ENCODE data around the gene RPS6KA2. TPM values are rescaled to one million over a fixed set of nuclear protein-coding genes. Genes with fewer than 3 reads are reported as not detected.

The RPS6KA2 gene
- total and polyA plus RNA-seq, 2 experiments from 2014 or later = 12.5 to 25.3 TPM

DNA sequence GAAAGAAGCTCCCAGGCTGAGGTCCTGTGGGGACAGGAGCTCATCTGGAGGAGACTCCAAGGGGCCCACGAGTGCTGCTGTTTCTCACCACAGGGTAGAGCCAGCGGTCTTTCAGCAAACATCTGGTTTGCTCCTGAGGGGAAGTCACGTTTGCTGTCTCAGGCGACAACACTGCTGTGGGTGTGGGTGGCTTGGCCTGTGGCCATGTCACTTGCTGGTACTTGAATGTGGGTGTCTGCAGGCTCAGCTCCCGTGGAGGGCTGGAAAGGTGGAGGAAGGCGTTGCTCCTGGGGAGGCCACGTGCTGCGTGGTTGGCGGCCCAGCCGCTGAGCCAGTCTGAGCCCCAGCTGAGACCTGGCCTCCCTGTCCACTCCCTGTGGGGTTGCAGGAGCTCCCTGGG is 191.5 kb downstream of the RPS6KA2 start:
- H3F3A ChIP-seq (replicated peaks; ENCODE audit: low read depth) = no peaks in the 10 kb centered on the region
- ATAC-seq = no peak
- H3K27ac ChIP-seq (ENCODE audit: low read depth) = no peak overlapping the region
- Mint-ChIP-seq H3K4me1 (no peaks in the 10 kb centered on the region; the same call in 2 of the 3 replicates), H3K27me3 (ENCODE audit: insufficient read depth, low read depth, poor library complexity) (peaks cover 9% of the 10 kb centered on the region), H3K36me3 (ENCODE audit: low read depth) (peaks cover 20% of the 10 kb centered on the region), H3K9me3 (no peaks in the 10 kb centered on the region), H3K4me3 (no peak overlapping the region), H3K27ac (no peak overlapping the region)
- H2AFZ ChIP-seq = no peak overlapping the region
- H3K4me1 ChIP-seq (ENCODE audit: insufficient read depth) = no peaks in the 10 kb centered on the region
- no peak for DNase-seq (ENCODE audit: low spot score)
- H4K20me1 ChIP-seq (replicated peaks; ENCODE audit: insufficient read depth) = no peaks in the 10 kb centered on the region
- no peaks in the 10 kb centered on the region for H3K27me3 ChIP-seq (ENCODE audit: insufficient read depth)
- no peaks in the 10 kb centered on the region for H3K79me2 ChIP-seq (replicated peaks; ENCODE audit: insufficient read depth)
- H3K4me2 ChIP-seq = no peak overlapping the region
- TF ChIP-seq EZH2 (IDR thresholded peaks at IDR 0.05; ENCODE audit: low read depth, unreplicated experiment) (no peak), ZNF114 (CRISPR knock-in tag; IDR thresholded peaks at IDR 0.05) (no peak), CREB1 (CRISPR knock-in tag; IDR thresholded peaks at IDR 0.05; ENCODE audit: low read depth) (no peak), NANOG (IDR thresholded peaks at IDR 0.05; ENCODE audit: borderline replicate concordance) (no peak), JUNB (IDR thresholded peaks at IDR 0.05; ENCODE audit: unreplicated experiment) (no peak)
- TF ChIP-seq, protein P1, sequence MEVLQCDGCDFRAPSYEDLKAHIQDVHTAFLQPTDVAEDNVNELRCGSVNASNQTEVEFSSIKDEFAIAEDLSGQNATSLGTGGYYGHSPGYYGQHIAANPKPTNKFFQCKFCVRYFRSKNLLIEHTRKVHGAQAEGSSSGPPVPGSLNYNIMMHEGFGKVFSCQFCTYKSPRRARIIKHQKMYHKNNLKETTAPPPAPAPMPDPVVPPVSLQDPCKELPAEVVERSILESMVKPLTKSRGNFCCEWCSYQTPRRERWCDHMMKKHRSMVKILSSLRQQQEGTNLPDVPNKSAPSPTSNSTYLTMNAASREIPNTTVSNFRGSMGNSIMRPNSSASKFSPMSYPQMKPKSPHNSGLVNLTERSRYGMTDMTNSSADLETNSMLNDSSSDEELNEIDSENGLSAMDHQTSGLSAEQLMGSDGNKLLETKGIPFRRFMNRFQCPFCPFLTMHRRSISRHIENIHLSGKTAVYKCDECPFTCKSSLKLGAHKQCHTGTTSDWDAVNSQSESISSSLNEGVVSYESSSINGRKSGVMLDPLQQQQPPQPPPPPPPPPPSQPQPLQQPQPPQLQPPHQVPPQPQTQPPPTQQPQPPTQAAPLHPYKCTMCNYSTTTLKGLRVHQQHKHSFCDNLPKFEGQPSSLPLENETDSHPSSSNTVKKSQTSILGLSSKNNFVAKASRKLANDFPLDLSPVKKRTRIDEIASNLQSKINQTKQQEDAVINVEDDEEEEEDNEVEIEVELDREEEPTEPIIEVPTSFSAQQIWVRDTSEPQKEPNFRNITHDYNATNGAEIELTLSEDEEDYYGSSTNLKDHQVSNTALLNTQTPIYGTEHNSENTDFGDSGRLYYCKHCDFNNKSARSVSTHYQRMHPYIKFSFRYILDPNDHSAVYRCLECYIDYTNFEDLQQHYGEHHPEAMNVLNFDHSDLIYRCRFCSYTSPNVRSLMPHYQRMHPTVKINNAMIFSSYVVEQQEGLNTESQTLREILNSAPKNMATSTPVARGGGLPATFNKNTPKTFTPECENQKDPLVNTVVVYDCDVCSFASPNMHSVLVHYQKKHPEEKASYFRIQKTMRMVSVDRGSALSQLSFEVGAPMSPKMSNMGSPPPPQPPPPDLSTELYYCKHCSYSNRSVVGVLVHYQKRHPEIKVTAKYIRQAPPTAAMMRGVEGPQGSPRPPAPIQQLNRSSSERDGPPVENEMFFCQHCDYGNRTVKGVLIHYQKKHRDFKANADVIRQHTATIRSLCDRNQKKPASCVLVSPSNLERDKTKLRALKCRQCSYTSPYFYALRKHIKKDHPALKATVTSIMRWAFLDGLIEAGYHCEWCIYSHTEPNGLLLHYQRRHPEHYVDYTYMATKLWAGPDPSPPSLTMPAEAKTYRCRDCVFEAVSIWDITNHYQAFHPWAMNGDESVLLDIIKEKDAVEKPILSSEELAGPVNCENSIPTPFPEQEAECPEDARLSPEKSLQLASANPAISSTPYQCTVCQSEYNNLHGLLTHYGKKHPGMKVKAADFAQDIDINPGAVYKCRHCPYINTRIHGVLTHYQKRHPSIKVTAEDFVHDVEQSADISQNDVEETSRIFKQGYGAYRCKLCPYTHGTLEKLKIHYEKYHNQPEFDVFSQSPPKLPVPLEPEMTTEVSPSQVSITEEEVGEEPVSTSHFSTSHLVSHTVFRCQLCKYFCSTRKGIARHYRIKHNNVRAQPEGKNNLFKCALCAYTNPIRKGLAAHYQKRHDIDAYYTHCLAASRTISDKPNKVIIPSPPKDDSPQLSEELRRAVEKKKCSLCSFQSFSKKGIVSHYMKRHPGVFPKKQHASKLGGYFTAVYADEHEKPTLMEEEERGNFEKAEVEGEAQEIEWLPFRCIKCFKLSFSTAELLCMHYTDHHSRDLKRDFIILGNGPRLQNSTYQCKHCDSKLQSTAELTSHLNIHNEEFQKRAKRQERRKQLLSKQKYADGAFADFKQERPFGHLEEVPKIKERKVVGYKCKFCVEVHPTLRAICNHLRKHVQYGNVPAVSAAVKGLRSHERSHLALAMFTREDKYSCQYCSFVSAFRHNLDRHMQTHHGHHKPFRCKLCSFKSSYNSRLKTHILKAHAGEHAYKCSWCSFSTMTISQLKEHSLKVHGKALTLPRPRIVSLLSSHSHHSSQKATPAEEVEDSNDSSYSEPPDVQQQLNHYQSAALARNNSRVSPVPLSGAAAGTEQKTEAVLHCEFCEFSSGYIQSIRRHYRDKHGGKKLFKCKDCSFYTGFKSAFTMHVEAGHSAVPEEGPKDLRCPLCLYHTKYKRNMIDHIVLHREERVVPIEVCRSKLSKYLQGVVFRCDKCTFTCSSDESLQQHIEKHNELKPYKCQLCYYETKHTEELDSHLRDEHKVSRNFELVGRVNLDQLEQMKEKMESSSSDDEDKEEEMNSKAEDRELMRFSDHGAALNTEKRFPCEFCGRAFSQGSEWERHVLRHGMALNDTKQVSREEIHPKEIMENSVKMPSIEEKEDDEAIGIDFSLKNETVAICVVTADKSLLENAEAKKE (CRISPR knock-in tag; IDR thresholded peaks at IDR 0.05) = no peak
- TF ChIP-seq, protein P2, sequence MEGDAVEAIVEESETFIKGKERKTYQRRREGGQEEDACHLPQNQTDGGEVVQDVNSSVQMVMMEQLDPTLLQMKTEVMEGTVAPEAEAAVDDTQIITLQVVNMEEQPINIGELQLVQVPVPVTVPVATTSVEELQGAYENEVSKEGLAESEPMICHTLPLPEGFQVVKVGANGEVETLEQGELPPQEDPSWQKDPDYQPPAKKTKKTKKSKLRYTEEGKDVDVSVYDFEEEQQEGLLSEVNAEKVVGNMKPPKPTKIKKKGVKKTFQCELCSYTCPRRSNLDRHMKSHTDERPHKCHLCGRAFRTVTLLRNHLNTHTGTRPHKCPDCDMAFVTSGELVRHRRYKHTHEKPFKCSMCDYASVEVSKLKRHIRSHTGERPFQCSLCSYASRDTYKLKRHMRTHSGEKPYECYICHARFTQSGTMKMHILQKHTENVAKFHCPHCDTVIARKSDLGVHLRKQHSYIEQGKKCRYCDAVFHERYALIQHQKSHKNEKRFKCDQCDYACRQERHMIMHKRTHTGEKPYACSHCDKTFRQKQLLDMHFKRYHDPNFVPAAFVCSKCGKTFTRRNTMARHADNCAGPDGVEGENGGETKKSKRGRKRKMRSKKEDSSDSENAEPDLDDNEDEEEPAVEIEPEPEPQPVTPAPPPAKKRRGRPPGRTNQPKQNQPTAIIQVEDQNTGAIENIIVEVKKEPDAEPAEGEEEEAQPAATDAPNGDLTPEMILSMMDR (conservative IDR thresholded peaks at IDR 0.05; ENCODE audit: low read depth in 2 of 2) = no peak
- TF ChIP-seq, protein P3, sequence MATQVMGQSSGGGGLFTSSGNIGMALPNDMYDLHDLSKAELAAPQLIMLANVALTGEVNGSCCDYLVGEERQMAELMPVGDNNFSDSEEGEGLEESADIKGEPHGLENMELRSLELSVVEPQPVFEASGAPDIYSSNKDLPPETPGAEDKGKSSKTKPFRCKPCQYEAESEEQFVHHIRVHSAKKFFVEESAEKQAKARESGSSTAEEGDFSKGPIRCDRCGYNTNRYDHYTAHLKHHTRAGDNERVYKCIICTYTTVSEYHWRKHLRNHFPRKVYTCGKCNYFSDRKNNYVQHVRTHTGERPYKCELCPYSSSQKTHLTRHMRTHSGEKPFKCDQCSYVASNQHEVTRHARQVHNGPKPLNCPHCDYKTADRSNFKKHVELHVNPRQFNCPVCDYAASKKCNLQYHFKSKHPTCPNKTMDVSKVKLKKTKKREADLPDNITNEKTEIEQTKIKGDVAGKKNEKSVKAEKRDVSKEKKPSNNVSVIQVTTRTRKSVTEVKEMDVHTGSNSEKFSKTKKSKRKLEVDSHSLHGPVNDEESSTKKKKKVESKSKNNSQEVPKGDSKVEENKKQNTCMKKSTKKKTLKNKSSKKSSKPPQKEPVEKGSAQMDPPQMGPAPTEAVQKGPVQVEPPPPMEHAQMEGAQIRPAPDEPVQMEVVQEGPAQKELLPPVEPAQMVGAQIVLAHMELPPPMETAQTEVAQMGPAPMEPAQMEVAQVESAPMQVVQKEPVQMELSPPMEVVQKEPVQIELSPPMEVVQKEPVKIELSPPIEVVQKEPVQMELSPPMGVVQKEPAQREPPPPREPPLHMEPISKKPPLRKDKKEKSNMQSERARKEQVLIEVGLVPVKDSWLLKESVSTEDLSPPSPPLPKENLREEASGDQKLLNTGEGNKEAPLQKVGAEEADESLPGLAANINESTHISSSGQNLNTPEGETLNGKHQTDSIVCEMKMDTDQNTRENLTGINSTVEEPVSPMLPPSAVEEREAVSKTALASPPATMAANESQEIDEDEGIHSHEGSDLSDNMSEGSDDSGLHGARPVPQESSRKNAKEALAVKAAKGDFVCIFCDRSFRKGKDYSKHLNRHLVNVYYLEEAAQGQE (IDR thresholded peaks at IDR 0.05; ENCODE audit: unreplicated experiment) = no peak
- TF ChIP-seq, protein P4, sequence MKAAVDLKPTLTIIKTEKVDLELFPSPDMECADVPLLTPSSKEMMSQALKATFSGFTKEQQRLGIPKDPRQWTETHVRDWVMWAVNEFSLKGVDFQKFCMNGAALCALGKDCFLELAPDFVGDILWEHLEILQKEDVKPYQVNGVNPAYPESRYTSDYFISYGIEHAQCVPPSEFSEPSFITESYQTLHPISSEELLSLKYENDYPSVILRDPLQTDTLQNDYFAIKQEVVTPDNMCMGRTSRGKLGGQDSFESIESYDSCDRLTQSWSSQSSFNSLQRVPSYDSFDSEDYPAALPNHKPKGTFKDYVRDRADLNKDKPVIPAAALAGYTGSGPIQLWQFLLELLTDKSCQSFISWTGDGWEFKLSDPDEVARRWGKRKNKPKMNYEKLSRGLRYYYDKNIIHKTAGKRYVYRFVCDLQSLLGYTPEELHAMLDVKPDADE (IDR thresholded peaks at IDR 0.05) = no peak
- H3K4me3 ChIP-seq = no peak overlapping the region
- H3K9me2 ChIP-seq (ENCODE audit: insufficient read depth) = no peaks in the 10 kb centered on the region
- H3K36me3 ChIP-seq (ENCODE audit: insufficient read depth) = no peaks in the 10 kb centered on the region; the same call in 1 of the 2 replicates
